Smooth muscle cell (in vitro differentiated cells): ENCODE results near the gene GRIA2. TPM values are rescaled to one million over a fixed set of nuclear protein-coding genes. Genes with fewer than 3 reads are reported as not detected.

Experiments used
- DNase-seq: peaks from one replicate; lab custom pipeline; 2025; ENCODE audit not compliant: unreplicated experiment; lab: John Stamatoyannopoulos, UW
- H2AFZ ChIP-seq: fragments of 200-600 bp; sonication (generic); 2 replicates; pipeline ENCODE4 v1.6.0; 2016; ENCODE audit warnings: antibody characterized with exemption, low read depth, mild to moderate bottlenecking
- H3F3A ChIP-seq: fragments of 200-600 bp; sonication (generic); 2 replicates; pipeline ENCODE4 v1.6.0; 2017; ENCODE audit warnings: antibody characterized with exemption, low read depth
- H3K27ac ChIP-seq: fragments of 200-600 bp; sonication (generic); 2 replicates; pipeline ENCODE4 v1.5.1; 2016; ENCODE audit warnings: low read depth, mild to moderate bottlenecking
- H3K27me3 ChIP-seq: fragments of 200-600 bp; sonication (generic); 2 replicates; pipeline ENCODE4 v1.6.1; 2016; ENCODE audit warnings: low read depth, mild to moderate bottlenecking
- H3K36me3 ChIP-seq: fragments of 200-600 bp; sonication (generic); 2 replicates; pipeline ENCODE4 v1.5.1; 2016; ENCODE audit warnings: low read depth
- H3K4me1 ChIP-seq: fragments of 200-600 bp; sonication (generic); 2 replicates; pipeline ENCODE4 v1.5.1; 2016; ENCODE audit warnings: low read depth
- H3K4me2 ChIP-seq: fragments of 200-600 bp; sonication (generic); 2 replicates; pipeline ENCODE4 v1.6.0; 2016; ENCODE audit warnings: mild to moderate bottlenecking
- H3K4me3 ChIP-seq: fragments of 200-600 bp; sonication (generic); 2 replicates; pipeline ENCODE4 v1.5.1; 2016; ENCODE audit warnings: mild to moderate bottlenecking
- H3K79me2 ChIP-seq: fragments of 200-600 bp; sonication (generic); 2 replicates; pipeline ENCODE4 v1.6.0; 2016; ENCODE audit warnings: low read depth, mild to moderate bottlenecking
- H3K9ac ChIP-seq: fragments of 200-600 bp; sonication (generic); 2 replicates; pipeline ENCODE4 v1.6.0; 2016; ENCODE audit warnings: low read depth
- H3K9me3 ChIP-seq: fragments of 200-600 bp; sonication (generic); replicated peaks from 2 replicates; pipeline ENCODE4 v1.5.1; 2016; ENCODE audit warnings: low read depth
- H4K20me1 ChIP-seq: fragments of 200-600 bp; sonication (generic); 2 replicates; pipeline ENCODE4 v1.6.0; 2016; ENCODE audit warnings: low read depth
- WGBS: methylation state at CpG from one replicate; pipeline ENCODE4 v1.1.7; 2016; ENCODE audit warnings: low lambda C conversion rate; 5-methylcytosine and 5-hydroxymethylcytosine counted together
- polyA plus RNA-seq: library from polyadenylated mRNA; unstranded; fragments of >200 nt; fragmentation: Nextera tagmentation; extraction: Ambion mirVana; gene quantifications from 2 replicates; pipeline ENCODE4 v1.2.1, GENCODE V29; 2016
- total RNA-seq: library from RNA; depleted of rRNA; stranded (reverse); fragments of >200 nt; gene quantifications from 2 replicates; pipeline ENCODE4 v1.2.3, GENCODE V29; 2014
- TF ChIP-seq, protein P1 (sequence below): fragments of 200-600 bp; sonication (generic); IDR thresholded peaks from 2 replicates; pipeline ENCODE4 v1.5.1; 2017; ENCODE audit warnings: borderline replicate concordance, mild to moderate bottlenecking, antibody characterized with exemption; ENCODE audit not compliant: insufficient read depth, poor library complexity, severe bottlenecking

Gene GRIA2
- total and polyA plus RNA-seq, 2 experiments from 2014 or later, result not detected

DNA sequence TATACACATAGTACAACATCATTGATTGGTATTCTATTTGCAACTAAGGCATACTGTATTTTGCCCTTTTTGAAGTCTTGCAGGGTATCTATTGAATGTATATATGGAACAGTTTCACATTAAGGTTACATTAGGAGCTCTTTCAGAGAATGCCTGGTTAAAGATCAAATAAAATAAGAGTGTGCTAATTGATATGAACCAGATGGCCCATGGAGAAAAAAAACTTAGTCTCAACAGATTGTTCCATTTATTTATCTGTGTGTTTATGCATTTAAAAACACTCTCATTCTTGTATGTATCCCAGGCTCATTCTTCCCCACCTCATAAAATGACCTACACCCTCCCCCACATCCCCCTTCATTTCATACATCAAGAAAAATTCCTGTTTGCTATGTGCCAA lies 35.2 kb upstream of the GRIA2 start:
- Histone ChIP-seq H3K27me3 (no peaks in the 10 kb centered on the region), H3K9ac (no peak overlapping the region), H2AFZ (no peak overlapping the region), H3K9me3 (no peaks in the 10 kb centered on the region), H3K79me2 (no peaks in the 10 kb centered on the region), H3K4me3 (no peak overlapping the region), H3K27ac (no peak overlapping the region), H3K36me3 (no peaks in the 10 kb centered on the region), H3K4me1 (peaks cover 7% of the 10 kb centered on the region), H3F3A (no peaks in the 10 kb centered on the region), H3K4me2 (no peak overlapping the region), H4K20me1 (no peaks in the 10 kb centered on the region)
- DNase-seq, result no peak
- TF ChIP-seq, protein P1, sequence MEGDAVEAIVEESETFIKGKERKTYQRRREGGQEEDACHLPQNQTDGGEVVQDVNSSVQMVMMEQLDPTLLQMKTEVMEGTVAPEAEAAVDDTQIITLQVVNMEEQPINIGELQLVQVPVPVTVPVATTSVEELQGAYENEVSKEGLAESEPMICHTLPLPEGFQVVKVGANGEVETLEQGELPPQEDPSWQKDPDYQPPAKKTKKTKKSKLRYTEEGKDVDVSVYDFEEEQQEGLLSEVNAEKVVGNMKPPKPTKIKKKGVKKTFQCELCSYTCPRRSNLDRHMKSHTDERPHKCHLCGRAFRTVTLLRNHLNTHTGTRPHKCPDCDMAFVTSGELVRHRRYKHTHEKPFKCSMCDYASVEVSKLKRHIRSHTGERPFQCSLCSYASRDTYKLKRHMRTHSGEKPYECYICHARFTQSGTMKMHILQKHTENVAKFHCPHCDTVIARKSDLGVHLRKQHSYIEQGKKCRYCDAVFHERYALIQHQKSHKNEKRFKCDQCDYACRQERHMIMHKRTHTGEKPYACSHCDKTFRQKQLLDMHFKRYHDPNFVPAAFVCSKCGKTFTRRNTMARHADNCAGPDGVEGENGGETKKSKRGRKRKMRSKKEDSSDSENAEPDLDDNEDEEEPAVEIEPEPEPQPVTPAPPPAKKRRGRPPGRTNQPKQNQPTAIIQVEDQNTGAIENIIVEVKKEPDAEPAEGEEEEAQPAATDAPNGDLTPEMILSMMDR, result no peak

DNA sequence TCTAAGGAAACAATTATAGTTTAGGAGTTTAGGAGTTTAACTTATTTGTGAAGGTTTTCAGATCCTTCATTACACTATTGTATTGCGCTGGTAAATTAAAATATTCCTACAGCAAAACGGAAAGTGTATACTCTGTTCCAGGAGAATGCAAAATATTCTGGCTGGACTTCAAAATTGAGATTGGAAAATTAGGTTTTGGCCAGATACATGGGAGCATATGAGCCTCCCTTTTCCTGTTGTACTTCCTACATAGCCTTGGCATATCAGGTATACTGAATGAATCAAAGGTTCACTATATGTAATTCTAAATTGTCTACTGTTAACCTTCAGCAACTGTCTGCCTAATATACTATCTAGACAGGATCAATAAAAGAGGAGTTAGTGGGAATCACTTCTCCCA lies 25.2 kb upstream of the GRIA2 start:
- no peak overlapping the region for H3K27ac ChIP-seq
- H3K9ac ChIP-seq, result no peak overlapping the region
- 95% methylated on average over 2 of the region's 2 CpGs for WGBS
- H2AFZ ChIP-seq, result no peak overlapping the region
- no peaks in the 10 kb centered on the region for H3K36me3 ChIP-seq
- H3K9me3 ChIP-seq, result no peaks in the 10 kb centered on the region
- H3K4me1 ChIP-seq, result no peaks in the 10 kb centered on the region
- no peak overlapping the region for H3K4me3 ChIP-seq
- no peaks in the 10 kb centered on the region for H3K27me3 ChIP-seq
- H3K4me2 ChIP-seq, result no peak overlapping the region
- no peaks in the 10 kb centered on the region for H3K79me2 ChIP-seq
- no peak for DNase-seq
- TF ChIP-seq, protein P1, result no peak
- H4K20me1 ChIP-seq, result no peaks in the 10 kb centered on the region
- no peaks in the 10 kb centered on the region for H3F3A ChIP-seq

DNA sequence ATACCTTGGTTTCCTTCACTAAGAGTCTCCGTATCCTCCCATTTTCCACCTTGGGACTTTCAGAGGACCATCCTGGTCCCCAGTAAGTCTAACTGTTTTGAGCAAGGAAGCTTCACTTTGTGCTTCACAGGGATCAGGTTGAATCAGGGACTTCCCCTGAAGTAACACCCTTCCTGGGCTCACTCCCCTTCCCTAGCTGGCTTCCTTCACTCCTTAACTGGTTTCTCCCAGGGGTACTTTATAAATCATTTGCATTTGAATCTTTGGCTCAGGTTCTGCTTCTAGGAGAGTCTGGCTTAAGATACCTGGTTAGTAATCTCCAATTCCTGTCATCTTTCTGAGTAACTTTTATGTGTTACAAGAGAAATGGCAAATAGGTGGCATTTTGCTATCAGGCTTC lies 24.5 kb upstream of the GRIA2 start:
- no peak overlapping the region for H3K9ac ChIP-seq
- H3K79me2 ChIP-seq, result no peaks in the 10 kb centered on the region
- 97% methylated on average over 1 of the region's 1 CpG for WGBS
- no peaks in the 10 kb centered on the region for H3F3A ChIP-seq
- DNase-seq, result no peak
- no peak overlapping the region for H2AFZ ChIP-seq
- no peak overlapping the region for H3K4me3 ChIP-seq
- H3K27me3 ChIP-seq, result no peaks in the 10 kb centered on the region
- H3K9me3 ChIP-seq, result no peaks in the 10 kb centered on the region
- H4K20me1 ChIP-seq, result no peaks in the 10 kb centered on the region
- no peak overlapping the region for H3K27ac ChIP-seq
- no peaks in the 10 kb centered on the region for H3K4me1 ChIP-seq
- H3K36me3 ChIP-seq, result no peaks in the 10 kb centered on the region
- TF ChIP-seq, protein P1, result no peak
- no peak overlapping the region for H3K4me2 ChIP-seq

DNA sequence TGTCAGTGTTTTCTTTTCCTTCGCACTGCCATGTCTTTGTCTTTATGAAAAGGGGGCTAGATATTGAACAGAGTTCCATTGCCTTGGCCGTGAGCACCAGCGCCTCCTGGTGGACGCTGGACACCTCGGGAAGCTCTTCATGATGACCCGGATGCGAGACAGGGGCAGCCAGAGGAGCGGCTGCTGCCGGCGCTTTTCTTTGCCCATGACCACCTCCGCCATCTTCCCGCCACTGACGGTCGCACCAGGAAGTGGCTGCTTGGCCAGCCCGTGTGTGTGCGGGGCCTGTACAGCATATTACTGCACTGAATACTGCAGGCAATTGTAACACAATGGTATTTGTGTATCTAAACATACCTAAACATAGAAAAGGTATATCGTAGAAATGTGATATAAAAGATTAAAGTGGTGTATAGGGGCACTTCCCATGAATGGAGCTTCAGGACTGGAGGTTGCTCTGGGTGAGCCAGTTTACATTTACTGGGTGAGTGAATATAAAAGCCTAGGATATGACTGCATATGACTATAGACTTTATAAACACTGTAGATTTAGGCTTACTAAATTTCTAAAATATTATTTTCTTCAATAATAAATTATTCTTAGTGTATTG lies 15.8 kb upstream of the GRIA2 start:
- Histone ChIP-seq H3F3A (no peaks in the 10 kb centered on the region), H3K27ac (no peak overlapping the region), H3K9me3 (no peaks in the 10 kb centered on the region), H3K4me3 (no peak overlapping the region), H3K4me2 (no peak overlapping the region), H4K20me1 (no peaks in the 10 kb centered on the region), H3K9ac (no peak overlapping the region), H2AFZ (no peak overlapping the region), H3K79me2 (no peaks in the 10 kb centered on the region), H3K36me3 (no peaks in the 10 kb centered on the region), H3K4me1 (no peaks in the 10 kb centered on the region), H3K27me3 (no peaks in the 10 kb centered on the region)
- TF ChIP-seq, protein P1, result peak; percentile 37
- 59% methylated on average over 17 of the region's 17 CpGs for WGBS
- no peak for DNase-seq
